ENCODE measurements around the gene NOS1AP.

Gene NOS1AP

DNA sequence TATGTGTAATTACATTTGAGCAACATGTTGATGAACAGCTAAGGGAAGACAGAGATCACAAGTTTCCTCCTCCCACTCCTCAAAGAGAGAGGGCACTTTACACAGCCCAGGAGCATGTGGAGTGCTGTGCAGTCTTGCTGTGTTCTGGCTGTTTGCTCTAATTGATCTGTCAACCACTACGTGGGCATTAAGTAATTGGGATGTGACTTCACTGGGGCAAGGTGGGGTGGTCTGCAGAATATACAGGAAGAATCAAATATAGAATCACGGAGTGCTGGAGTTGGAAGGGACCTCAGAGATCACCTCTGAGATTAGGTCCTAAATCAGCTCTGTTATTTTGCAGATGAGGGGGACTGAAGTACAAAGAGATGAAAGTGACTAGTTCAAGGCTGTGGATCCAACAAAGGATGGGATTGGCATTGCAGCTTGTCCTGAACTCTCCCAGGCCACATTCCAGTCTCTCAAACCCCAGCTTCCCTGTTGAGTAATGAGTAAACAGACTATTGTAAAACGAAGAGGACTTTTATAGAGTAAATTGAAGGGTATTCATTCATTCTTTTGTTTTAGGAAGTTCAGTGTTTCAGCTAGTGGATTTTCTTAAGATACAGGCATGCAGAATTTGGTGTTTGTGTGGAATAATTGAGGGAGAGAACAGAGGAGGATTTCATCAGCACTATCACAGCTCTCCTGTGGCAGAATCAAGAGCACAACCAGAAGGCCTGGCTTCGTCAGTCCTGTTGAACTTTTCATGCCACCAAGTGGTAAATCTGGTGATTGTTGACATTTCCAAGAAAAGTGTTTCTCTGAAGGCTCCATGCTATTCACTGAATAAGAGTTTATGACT is 22.4 kb downstream of the NOS1AP start:
- no peak for DNase-seq

- no peak for DNase-seq
These were observed 23.6 kb downstream of the NOS1AP start for GRCh38 chr1:162093095-162093494.

- peak in 1 of 2 experiments; percentile 26 for DNase-seq
These were observed 24.8 kb downstream of the NOS1AP start for GRCh38 chr1:162094271-162094670.

DNA sequence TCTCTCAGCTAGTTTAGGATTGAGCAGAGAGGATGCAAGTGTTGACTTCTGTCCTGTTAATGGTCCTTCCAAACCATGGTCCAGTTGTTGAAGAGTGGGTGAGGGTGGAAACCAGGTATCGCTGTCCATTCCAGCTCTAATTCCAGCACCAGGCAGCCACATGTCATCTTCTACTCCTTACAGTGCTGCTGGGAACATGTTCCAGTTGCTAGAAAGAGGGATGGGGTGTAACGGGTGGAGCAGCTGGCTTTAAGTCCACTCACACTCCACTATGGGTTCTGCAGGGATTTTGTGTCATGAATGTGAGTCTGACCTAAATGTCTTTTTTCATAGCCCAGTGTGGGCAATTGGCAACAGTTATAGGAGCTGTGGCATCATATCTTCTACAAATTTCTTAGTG is 25.2 kb downstream of the NOS1AP start:
- no peak for DNase-seq

DNA sequence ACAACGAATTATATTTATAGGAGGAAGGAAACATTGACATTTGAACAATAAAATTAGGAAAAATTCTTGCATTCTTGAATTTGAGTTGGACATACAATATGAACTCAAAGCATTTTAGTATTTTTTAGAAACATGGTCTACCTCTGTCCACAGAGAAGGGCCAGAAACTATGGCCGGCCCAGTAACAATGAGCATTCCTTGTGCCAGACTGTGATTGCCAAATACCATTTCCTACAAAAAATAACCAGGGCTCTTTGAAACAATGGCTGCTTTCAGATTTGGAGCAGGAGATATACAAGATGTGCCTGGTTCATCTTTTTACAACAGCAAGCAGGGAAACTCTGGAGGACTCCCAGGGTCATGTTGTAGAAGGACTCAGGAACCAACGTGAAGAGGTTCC is 38.4 kb downstream of the NOS1AP start:
- DNase-seq: no peak

- DNase-seq: no peak
These were observed 38.9 kb downstream of the NOS1AP start for GRCh38 chr1:162108426-162108825.

DNA sequence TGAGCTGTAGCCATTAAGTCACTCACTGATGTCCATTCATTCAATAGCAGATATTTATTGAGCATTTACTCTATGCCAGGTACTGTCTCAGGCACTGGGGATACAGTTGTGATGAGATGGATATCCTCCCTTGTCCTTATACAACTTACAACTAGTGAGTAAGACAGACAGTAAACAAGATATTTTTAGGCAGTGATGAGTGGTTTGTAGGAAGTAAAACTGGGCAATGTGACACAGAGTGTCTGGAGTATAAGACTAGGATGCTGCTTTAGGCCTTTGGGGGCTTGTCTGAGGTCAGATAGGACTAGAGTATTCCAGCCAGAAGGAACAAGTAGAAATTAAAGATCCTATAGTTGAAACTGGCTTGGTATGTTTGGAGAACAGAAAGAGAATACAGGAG is 41.4 kb downstream of the NOS1AP start:
- no peak for DNase-seq

- DNase-seq: no peak
These were observed 42.1 kb downstream of the NOS1AP start for GRCh38 chr1:162111572-162111971.

- no peak for DNase-seq
These were observed 43.9 kb downstream of the NOS1AP start for GRCh38 chr1:162113419-162113818.

GRCh38 chr1:162117039-162117774 is 47.7 kb downstream of the NOS1AP start:
- no peak for DNase-seq

DNA sequence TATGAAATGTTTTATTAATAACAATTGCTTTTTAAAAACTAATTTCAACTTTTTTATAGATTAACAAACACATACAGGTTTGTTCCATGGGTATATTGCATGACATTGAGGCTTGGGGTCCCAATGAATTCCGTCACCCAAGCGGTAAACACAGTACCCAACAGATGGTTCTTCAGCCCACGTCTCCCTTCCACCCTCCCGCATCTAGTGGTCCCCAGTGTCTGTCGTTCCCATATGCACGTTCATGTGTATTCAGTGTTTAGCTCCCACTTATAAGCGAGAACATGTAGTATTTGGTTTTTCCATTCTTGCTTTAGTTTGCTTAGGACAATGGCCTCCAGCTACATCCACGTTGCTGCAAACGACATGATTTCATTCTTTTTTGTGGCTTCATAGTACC is 48.6 kb downstream of the NOS1AP start:
- no peak for DNase-seq

DNA sequence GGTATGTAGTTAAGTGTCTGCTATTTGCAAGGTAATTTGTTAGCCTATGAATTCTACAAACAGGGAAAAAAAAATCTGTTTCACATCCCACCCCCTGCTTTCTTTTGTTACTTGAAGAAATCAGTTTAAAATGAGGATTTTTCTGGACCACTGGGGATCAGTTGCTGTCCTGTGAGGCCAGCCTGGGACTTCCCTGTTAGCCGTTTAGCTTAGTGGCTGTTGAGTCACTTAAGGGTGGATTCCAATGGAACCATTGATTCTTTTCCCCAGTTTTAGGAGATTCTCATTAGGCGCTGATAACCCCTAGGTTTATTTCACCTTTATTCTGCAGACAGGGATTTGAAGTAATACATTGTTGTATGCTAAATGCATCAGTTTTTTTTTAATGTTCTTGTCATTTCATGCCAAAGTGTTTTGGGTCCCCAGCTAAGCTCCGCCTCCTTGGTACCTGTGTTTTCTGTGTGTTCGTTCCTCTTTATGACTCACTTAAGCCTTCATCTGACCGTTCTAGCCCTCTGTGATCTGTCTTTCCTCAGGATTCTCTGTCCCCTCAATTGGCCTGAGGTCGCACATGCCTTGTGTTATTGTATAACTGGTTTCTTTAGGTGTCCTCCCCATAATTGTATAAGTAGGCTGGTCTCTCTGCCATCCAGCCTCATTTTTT is 59.3 kb downstream of the NOS1AP start:
- no peak for DNase-seq

DNA sequence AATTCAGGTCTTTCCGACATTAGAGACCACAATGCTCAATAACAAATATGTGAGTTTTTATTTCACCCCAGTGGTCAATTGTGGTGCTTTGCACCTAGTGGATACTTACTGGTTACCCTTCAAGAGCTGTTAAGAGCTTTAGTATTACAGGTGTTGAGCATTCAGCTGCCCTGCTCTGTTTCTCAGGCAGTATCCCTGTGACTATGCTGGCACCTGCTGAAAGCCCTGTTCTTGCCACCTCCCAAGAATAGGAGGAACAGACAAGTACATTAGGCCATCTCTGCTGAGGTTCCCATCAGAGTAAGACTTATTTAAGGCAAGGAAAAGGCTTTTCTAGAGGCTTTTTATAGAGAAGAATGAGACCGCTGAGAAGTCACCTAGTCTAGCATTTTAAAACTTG is 60.8 kb downstream of the NOS1AP start:
- DNase-seq: no peak

DNA sequence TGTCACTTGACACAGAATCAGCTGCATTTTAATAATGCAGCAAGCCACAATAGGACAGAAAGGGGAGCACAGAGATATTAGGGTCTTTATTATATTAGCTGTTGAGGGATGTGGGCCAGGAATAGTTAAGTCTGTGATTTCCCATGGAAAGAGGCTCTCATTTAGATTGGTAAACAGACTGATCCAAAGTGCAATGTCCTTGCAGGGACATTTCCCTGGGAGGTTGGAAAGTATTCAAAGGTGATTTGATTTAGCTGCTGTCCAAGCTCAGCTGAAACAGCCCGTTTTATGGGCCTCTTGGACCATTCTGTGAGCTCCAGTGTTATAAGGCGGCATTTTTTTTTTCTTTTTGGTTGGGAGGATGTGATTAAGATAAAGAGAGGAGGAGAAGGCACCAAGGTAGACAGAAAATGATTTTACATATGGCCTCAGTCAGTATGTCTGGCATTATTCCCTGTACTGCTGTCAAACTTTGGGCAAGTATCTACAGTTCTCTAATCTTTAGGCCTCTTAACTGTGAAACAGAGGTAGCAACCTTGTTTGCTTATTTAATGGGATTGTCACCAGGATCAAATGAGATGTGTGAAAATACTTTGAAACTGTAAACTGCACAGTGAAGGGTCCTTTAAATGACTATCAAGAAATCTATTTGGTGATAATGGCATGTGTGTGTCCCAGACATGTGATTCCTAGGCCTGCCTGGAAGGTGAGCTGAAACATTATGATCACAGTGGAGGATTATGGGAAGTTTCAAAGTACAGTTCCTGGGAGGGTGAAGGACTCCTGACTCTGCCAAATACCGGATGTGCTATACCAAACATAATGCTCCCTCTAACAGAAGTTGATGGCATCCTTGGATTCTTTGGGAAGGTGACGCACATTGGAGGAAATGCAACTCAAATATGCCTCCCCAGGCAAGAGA is 62.2 kb downstream of the NOS1AP start:
- DNase-seq: no peak

DNA sequence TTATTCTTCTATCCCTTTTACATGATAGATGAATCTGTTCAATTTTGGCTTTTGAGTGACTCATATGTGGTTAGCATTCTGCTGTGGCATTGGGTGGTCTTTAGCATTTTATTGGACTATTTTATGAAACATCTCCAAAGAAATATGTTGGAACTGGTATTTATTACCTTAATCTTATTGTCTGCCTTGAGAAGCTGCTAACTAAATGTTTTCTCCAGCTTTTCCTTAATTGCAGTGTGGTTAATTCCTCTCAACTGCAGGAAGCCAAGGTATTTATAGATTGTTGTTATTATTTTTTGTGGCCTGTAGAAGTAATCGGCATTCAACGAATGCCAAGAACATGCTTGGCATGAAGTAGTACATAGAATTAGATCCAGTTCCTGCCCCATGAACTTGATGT is 64.1 kb downstream of the NOS1AP start:
- no peak for DNase-seq

DNA sequence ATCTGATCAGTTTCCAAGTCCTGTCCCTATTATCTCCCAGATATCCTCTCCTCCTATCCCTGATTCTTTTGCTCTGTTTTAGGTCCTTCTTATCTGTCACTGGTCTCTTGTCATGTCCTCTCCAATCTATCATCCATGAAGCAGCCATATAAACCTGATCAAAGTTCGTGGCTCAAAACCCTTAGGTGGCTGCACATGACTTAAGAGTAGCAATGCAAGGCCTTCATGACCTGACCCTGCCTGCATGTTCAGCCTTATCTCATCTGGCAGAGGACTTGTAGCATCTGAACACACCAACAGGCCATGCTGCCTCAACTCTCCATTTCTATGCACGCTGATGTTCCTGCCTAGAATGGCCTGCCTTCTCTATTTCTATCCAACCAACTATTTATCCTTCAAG is 65.2 kb downstream of the NOS1AP start:
- no peak for DNase-seq

DNA sequence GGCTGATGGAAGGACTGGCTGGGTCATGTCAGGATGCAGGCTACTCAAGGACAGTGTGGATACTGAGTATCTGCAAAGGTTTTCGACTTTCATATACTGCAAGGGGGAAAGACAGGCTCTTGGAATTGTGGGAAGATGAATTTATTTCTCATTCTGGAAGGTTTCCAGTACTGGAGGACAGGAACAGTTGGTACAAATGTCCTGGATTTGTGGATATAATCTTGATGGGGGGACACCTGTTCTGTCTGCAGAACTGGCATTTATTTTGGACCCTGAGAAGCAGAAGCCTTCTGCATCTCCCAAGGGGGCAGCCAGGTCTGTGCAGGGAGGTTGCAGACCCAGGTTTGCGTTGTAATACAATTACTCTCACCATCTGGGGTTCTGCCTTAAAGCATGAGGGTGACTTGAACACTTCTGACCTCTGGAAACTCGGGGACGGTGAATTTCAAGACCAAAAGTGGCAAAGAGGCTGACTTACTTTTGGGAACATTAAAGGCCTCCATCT is 65.8 kb downstream of the NOS1AP start:
- DNase-seq: no peak

DNA sequence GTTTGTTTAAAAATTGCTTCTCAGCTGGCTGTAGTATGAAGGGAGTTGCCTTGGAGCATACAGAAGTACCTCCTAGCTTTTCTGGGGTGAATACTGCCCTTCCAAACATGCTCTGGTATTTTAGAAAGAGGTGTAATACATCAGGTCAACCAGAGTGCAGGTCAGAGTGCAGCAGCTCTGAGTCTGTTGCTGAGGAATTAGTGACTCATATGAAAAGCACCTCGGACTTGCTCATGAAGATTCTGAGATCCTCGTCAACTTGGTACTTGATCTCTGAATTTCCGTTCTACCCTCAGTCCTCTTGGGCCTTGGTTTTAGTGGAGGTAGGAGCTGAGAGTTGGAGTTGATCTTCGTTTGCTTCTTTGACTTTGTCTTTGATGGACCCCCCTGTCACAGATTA is 67.3 kb downstream of the NOS1AP start:
- DNase-seq: no peak

DNA sequence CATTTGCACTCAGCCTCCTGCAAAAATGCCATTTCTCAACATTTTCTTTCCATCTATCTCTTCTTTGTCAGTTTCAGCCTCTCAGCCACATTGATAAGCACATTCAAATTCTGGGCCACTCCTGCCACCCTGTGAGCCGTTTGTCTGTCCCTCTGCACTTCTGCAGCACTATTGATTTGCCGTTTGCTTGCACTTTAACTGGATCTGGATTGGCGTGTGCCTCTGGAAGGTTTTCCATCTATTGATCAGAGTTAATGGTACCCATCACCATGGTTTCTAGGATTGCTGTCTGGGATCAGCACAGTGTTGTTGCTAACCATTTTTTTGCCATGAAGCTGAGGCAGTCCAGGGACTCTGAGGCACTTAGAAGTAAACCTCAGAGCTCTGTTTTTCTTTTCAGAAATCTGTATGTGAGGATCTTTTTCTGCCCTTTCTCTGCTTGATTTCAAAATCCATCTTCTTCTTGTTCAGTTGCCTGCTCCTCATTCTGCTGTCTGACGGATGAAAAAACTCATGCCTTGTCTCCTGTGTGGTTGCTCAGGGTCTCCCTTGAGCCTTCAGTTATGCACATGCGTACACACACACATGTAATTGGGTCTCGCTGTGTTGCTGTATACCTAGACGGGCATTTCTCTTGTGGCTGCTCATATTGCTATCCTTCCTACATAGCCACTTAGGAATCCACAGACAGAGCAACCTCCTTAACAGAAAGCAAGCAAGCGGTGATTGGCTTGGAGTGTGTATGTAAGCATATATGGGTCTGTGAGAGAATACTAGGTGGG is 67.9 kb downstream of the NOS1AP start:
- no peak for DNase-seq

- DNase-seq: no peak
These were observed 68.6 kb downstream of the NOS1AP start for GRCh38 chr1:162138112-162138511.

GRCh38 chr1:162138599-162139181 is 69.2 kb downstream of the NOS1AP start:
- no peak for DNase-seq
